ENCODE results near the gene IGF2R. TPM values are rescaled to one million over a fixed set of nuclear protein-coding genes. Genes with fewer than 3 reads are reported as not detected.

IGF2R gene
- total RNA-seq, 1 experiment from 2014 or later = 9.6 TPM

GRCh38 chr6:159934181-159934580 lies 34.7 kb upstream of the IGF2R start:
- Histone ChIP-seq H2AFZ (ENCODE audit: low read length) (no peak overlapping the region), H4K20me1 (ENCODE audit: insufficient read depth, low read depth, low read length) (no peaks in the 10 kb centered on the region), H3K4me1 (ENCODE audit: low read length) (no peaks in the 10 kb centered on the region), H3K9me3 (ENCODE audit: low read length) (no peaks in the 10 kb centered on the region), H3K27me3 (ENCODE audit: low read length) (peaks cover 4% of the 10 kb centered on the region; the same call in 1 of the 2 replicates), H3K79me2 (ENCODE audit: low read length) (no peaks in the 10 kb centered on the region), H3K4me2 (ENCODE audit: low read depth, low read length, poor library complexity, severe bottlenecking) (no peak overlapping the region), H3K4me3 (ENCODE audit: low read length) (no peak overlapping the region), H3K9me2 (replicated peaks; ENCODE audit: insufficient read depth, low read length) (no peaks in the 10 kb centered on the region), H3K27ac (ENCODE audit: low read length) (no peak overlapping the region), H3K9ac (ENCODE audit: low read length) (no peak overlapping the region), H3K36me3 (ENCODE audit: insufficient read depth, low read length) (no peaks in the 10 kb centered on the region)
- no peak for DNase-seq

- no peaks in the 10 kb centered on the region for H3K9me3 ChIP-seq (ENCODE audit: low read length)
- H3K79me2 ChIP-seq (ENCODE audit: low read length) = no peaks in the 10 kb centered on the region
- H3K27me3 ChIP-seq (ENCODE audit: low read length) = peaks cover 4% of the 10 kb centered on the region; the same call in 1 of the 2 replicates
- H3K4me1 ChIP-seq (ENCODE audit: low read length) = no peaks in the 10 kb centered on the region
- no peaks in the 10 kb centered on the region for H4K20me1 ChIP-seq (ENCODE audit: insufficient read depth, low read depth, low read length)
- no peak for DNase-seq
- no peaks in the 10 kb centered on the region for H3K36me3 ChIP-seq (ENCODE audit: insufficient read depth, low read length)
- no peaks in the 10 kb centered on the region for H3K9me2 ChIP-seq (replicated peaks; ENCODE audit: insufficient read depth, low read length)
- no peak overlapping the region for H3K4me3 ChIP-seq (ENCODE audit: low read length)
- no peak overlapping the region for H2AFZ ChIP-seq (ENCODE audit: low read length)
- H3K27ac ChIP-seq (ENCODE audit: low read length) = no peak overlapping the region
- H3K4me2 ChIP-seq (ENCODE audit: low read depth, low read length, poor library complexity, severe bottlenecking) = no peak overlapping the region
- H3K9ac ChIP-seq (ENCODE audit: low read length) = no peak overlapping the region
These were observed 33.8 kb upstream of the IGF2R start for GRCh38 chr6:159935065-159935464.

DNA sequence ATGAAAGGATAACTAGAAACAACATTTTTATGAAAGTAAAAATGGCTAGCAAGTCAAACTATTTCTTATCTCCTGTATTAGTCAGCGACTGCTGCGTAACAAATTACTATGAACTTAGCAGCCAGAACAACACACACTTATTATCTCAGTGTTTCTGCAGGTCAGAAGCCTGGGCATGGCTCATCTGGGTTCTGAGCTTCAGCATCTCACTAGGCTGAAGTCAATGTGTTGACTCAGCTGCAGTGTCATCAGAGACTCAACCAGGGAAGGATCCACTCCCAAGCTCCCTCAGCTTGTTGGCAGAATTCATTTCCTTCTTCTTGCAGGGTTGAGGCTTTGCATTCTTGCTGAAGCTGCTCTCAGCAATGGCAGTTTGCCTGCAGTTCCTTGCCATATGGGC lies 33.2 kb upstream of the IGF2R start:
- DNase-seq = no peak
- Histone ChIP-seq H3K9me2 (replicated peaks; ENCODE audit: insufficient read depth, low read length) (no peaks in the 10 kb centered on the region), H3K79me2 (ENCODE audit: low read length) (no peaks in the 10 kb centered on the region), H3K36me3 (ENCODE audit: insufficient read depth, low read length) (no peaks in the 10 kb centered on the region), H4K20me1 (ENCODE audit: insufficient read depth, low read depth, low read length) (no peaks in the 10 kb centered on the region), H3K9me3 (ENCODE audit: low read length) (no peaks in the 10 kb centered on the region), H3K27ac (ENCODE audit: low read length) (no peak overlapping the region), H3K9ac (ENCODE audit: low read length) (no peak overlapping the region), H3K27me3 (ENCODE audit: low read length) (peaks cover 4% of the 10 kb centered on the region; the same call in 1 of the 2 replicates), H3K4me1 (ENCODE audit: low read length) (no peaks in the 10 kb centered on the region), H3K4me3 (ENCODE audit: low read length) (no peak overlapping the region), H2AFZ (ENCODE audit: low read length) (no peak overlapping the region), H3K4me2 (ENCODE audit: low read depth, low read length, poor library complexity, severe bottlenecking) (no peak overlapping the region)

DNA sequence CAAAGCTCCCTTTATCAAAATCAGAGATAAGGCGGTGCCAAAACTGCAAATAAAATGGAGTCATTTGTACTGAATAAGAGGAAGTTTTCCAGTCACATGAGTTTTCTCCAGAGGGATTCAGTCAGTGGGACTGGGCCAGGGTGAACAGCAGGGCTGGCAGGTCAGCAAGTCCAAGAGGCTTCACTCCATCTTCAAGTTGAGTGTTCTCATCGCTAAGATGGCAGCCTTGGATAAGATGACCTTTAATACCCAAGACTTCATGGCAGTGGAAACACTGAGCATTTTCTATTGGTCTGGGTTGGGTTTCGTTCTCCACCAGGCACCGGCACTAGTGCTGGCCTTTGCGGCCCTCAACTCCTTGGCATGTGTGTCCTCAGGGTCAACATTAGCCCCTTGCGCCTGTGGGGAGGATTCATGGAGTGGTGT lies 29.3 kb upstream of the IGF2R start:
- Histone ChIP-seq H4K20me1 (ENCODE audit: insufficient read depth, low read depth, low read length) (no peaks in the 10 kb centered on the region), H3K9me2 (replicated peaks; ENCODE audit: insufficient read depth, low read length) (no peaks in the 10 kb centered on the region), H3K36me3 (ENCODE audit: insufficient read depth, low read length) (no peaks in the 10 kb centered on the region), H3K79me2 (ENCODE audit: low read length) (no peaks in the 10 kb centered on the region), H3K27me3 (ENCODE audit: low read length) (peaks cover 7% of the 10 kb centered on the region; the same call in 1 of the 2 replicates), H3K9ac (ENCODE audit: low read length) (no peak overlapping the region), H3K27ac (ENCODE audit: low read length) (no peak overlapping the region), H3K4me2 (ENCODE audit: low read depth, low read length, poor library complexity, severe bottlenecking) (no peak overlapping the region), H3K9me3 (ENCODE audit: low read length) (no peaks in the 10 kb centered on the region; the same call in 1 of the 2 replicates), H3K4me1 (ENCODE audit: low read length) (no peaks in the 10 kb centered on the region), H2AFZ (ENCODE audit: low read length) (no peak overlapping the region), H3K4me3 (ENCODE audit: low read length) (no peak overlapping the region)
- no peak for DNase-seq

DNA sequence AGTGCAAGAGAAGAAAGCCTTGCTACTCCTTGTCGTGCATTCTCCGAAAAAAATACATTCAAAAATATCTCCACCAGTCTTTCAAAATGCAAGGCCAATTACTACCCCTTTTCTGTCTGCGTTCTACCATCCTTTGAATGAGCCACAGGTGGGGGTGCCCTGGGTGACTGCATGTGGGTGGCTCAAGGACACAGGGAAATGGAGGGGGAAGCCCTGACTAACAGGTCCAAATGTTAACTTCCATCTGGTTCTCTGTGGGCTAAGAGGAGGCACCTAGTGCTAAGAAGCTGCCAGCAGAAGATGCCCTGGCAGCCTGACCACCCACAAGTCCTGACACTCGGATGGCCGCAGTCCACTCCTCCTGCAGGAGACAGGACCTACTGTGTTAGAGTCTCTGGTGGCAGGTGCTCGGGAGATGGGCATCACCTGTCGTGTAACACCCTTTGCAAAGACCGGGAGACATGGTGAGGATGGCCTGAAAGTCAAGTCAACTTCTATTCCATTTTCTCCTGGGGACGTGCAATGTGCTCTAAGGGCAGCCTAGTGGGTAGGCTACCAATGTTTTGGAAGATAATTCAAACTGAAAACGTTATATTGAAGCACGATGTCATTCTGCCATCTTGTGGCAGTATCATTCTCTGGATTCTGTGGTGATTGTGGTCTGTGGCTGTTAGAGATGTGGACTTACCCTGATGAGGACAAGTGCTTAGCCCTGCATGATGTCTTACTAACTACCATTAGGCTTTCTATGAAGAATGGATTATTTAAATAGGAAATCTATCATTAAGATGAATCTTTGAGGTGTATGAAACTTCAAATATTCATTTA lies 27.4 kb upstream of the IGF2R start:
- Histone ChIP-seq H3K79me2 (ENCODE audit: low read length) (no peaks in the 10 kb centered on the region), H3K27me3 (ENCODE audit: low read length) (peaks cover 4% of the 10 kb centered on the region; the same call in 1 of the 2 replicates), H4K20me1 (ENCODE audit: insufficient read depth, low read depth, low read length) (no peaks in the 10 kb centered on the region), H3K9me2 (replicated peaks; ENCODE audit: insufficient read depth, low read length) (no peaks in the 10 kb centered on the region), H3K4me1 (ENCODE audit: low read length) (no peaks in the 10 kb centered on the region), H3K4me3 (ENCODE audit: low read length) (no peak overlapping the region), H3K4me2 (ENCODE audit: low read depth, low read length, poor library complexity, severe bottlenecking) (peak overlapping the region; percentile 9), H3K9me3 (ENCODE audit: low read length) (no peaks in the 10 kb centered on the region; the same call in 1 of the 2 replicates), H3K36me3 (ENCODE audit: insufficient read depth, low read length) (no peaks in the 10 kb centered on the region), H3K9ac (ENCODE audit: low read length) (no peak overlapping the region), H2AFZ (ENCODE audit: low read length) (no peak overlapping the region), H3K27ac (ENCODE audit: low read length) (no peak overlapping the region)
- peak; percentile 70 for DNase-seq

DNA sequence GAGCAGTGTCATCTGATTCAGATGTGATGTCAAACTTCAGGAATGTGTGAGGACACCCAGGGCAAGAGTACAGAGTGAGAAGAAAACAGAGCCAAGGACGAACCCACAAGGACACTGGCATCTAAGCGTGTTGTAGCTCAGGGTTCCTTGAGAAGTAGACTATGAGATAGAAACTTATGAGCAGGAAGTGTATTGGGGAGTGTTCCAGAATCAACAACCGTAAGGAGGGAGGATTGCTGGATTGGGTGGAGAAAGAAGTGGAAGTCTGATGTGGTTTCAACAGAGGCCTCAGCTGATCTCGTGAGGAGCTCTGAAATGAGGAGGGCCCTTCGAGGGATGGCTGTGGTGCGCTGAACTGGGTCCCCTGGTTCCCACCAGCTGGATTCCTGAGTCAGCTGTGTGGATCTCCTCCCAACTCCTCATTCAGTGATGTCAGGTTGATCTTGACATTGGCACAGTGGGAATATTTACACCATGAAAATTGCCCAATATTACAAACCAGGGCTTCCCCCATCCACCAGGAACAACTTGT lies 25.7 kb upstream of the IGF2R start:
- Histone ChIP-seq H3K9me2 (replicated peaks; ENCODE audit: insufficient read depth, low read length) (no peaks in the 10 kb centered on the region), H3K4me2 (ENCODE audit: low read depth, low read length, poor library complexity, severe bottlenecking) (no peak overlapping the region), H2AFZ (ENCODE audit: low read length) (no peak overlapping the region), H3K4me3 (ENCODE audit: low read length) (no peak overlapping the region), H3K9ac (ENCODE audit: low read length) (no peak overlapping the region), H3K9me3 (ENCODE audit: low read length) (no peaks in the 10 kb centered on the region; the same call in 1 of the 2 replicates), H3K27me3 (ENCODE audit: low read length) (peaks cover 4% of the 10 kb centered on the region; the same call in 1 of the 2 replicates), H3K27ac (ENCODE audit: low read length) (no peak overlapping the region), H4K20me1 (ENCODE audit: insufficient read depth, low read depth, low read length) (no peaks in the 10 kb centered on the region), H3K4me1 (ENCODE audit: low read length) (no peaks in the 10 kb centered on the region), H3K36me3 (ENCODE audit: insufficient read depth, low read length) (no peaks in the 10 kb centered on the region), H3K79me2 (ENCODE audit: low read length) (no peaks in the 10 kb centered on the region)
- DNase-seq = no peak

- Histone ChIP-seq H3K27me3 (ENCODE audit: low read length) (peaks cover 4% of the 10 kb centered on the region; the same call in 1 of the 2 replicates), H3K4me2 (ENCODE audit: low read depth, low read length, poor library complexity, severe bottlenecking) (no peak overlapping the region), H3K9me2 (replicated peaks; ENCODE audit: insufficient read depth, low read length) (no peaks in the 10 kb centered on the region), H3K9me3 (ENCODE audit: low read length) (no peaks in the 10 kb centered on the region; the same call in 1 of the 2 replicates), H3K36me3 (ENCODE audit: insufficient read depth, low read length) (no peaks in the 10 kb centered on the region), H3K9ac (ENCODE audit: low read length) (no peak overlapping the region), H3K4me3 (ENCODE audit: low read length) (no peak overlapping the region), H3K27ac (ENCODE audit: low read length) (no peak overlapping the region), H2AFZ (ENCODE audit: low read length) (no peak overlapping the region), H4K20me1 (ENCODE audit: insufficient read depth, low read depth, low read length) (no peaks in the 10 kb centered on the region), H3K79me2 (ENCODE audit: low read length) (no peaks in the 10 kb centered on the region), H3K4me1 (ENCODE audit: low read length) (no peaks in the 10 kb centered on the region)
- DNase-seq = no peak
These were observed 24.8 kb upstream of the IGF2R start for GRCh38 chr6:159943968-159944598.

DNA sequence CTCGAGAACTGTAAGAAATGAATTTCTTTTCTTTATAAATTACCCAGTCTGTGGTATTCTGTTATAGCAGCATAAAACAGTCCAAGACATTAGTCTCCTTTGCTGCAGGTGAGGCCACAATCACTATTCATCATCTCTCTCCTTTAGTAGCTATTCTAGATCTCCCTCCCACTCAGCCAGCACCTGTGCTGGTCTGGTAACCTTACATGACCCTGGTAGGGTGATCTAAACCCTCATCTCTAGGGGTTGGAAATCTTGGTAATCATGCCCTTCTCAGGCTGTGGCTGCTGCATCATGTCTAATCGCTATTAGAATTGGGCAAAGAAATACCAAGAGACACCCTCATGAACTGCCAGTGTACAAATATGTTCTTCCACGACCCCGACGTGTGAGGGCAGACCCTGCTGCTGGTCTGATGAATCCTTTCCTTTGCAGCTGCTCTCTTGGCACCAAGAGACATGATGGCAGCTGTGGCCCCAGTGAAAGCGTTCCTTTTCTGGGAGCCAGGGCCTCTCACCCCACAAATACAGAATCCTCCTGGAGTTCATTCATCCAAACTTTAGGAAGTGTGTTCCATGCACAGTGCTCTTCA lies 23.0 kb upstream of the IGF2R start:
- no peaks in the 10 kb centered on the region for H3K36me3 ChIP-seq (ENCODE audit: insufficient read depth, low read length)
- no peak for DNase-seq
- no peaks in the 10 kb centered on the region for H3K4me1 ChIP-seq (ENCODE audit: low read length)
- no peak overlapping the region for H2AFZ ChIP-seq (ENCODE audit: low read length)
- no peaks in the 10 kb centered on the region for H3K9me2 ChIP-seq (replicated peaks; ENCODE audit: insufficient read depth, low read length)
- no peaks in the 10 kb centered on the region for H3K79me2 ChIP-seq (ENCODE audit: low read length)
- H3K4me3 ChIP-seq (ENCODE audit: low read length) = no peak overlapping the region
- no peak overlapping the region for H3K9ac ChIP-seq (ENCODE audit: low read length)
- H3K9me3 ChIP-seq (ENCODE audit: low read length) = no peaks in the 10 kb centered on the region; the same call in 1 of the 2 replicates
- no peak overlapping the region for H3K27ac ChIP-seq (ENCODE audit: low read length)
- peaks cover 4% of the 10 kb centered on the region; the same call in 1 of the 2 replicates for H3K27me3 ChIP-seq (ENCODE audit: low read length)
- H3K4me2 ChIP-seq (ENCODE audit: low read depth, low read length, poor library complexity, severe bottlenecking) = no peak overlapping the region
- no peaks in the 10 kb centered on the region for H4K20me1 ChIP-seq (ENCODE audit: insufficient read depth, low read depth, low read length)

Data from Karpas-422 (cell line).